ENCODE measurements around the gene MND1. TPM values are rescaled to one million over a fixed set of nuclear protein-coding genes. Genes with fewer than 3 reads are reported as not detected.

Gene MND1
- total RNA-seq, 1 experiment from 2014 or later, result 21.8 TPM

DNA sequence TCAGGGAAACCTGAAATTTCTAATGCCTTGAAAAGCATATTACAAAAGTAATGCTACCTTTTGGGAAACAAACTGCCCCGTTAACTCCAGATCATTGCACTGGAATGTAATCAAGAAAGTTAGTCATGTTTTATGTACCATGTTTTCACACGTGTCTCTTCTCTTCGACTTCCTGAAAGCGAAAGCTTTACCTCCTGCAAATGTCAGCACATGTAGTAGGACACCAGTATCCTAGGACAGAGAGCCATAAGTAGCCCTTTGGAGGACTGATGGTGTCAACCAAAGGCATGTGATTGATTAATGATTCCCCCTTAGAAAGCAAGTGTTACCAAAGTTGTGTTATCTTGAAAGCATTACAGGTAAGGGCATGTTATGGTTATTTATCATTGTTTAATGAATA is 8.8 kb upstream of the MND1 start:
- Mint-ChIP-seq H3K27ac (ENCODE audit: unreplicated experiment) (no peak overlapping the region), H3K4me1 (ENCODE audit: low read depth, unreplicated experiment) (no peaks in the 10 kb centered on the region), H3K9me3 (ENCODE audit: unreplicated experiment) (no peaks in the 10 kb centered on the region), H3K27me3 (ENCODE audit: insufficient read depth, unreplicated experiment) (no peaks in the 10 kb centered on the region), H3K4me3 (ENCODE audit: unreplicated experiment) (no peak overlapping the region), H3K36me3 (ENCODE audit: insufficient read depth, unreplicated experiment) (peaks cover 6% of the 10 kb centered on the region)
- no peak for DNase-seq
- no peaks in the 10 kb centered on the region for H3K36me3 ChIP-seq (ENCODE audit: control insufficient read depth, insufficient read depth, low read length)
- intact Hi-C loops (cut with micrococcal nuclease; ENCODE audit: unreplicated experiment), result no loop called here
- H3K9me3 ChIP-seq, result no peaks in the 10 kb centered on the region
- no TSS peak for BruUV-seq (replicated peaks)
- H3K27me3 ChIP-seq (replicated peaks; ENCODE audit: control insufficient read depth, insufficient read depth, low read length), result no peaks in the 10 kb centered on the region
- no peaks in the 10 kb centered on the region for H3K4me1 ChIP-seq
- ChIA-PET CTCF (no interaction called here), POLR2A (no interaction called here)
- H3K4me3 ChIP-seq (ENCODE audit: low read depth, low read length), result no peak overlapping the region
- TF ChIP-seq, protein P1, sequence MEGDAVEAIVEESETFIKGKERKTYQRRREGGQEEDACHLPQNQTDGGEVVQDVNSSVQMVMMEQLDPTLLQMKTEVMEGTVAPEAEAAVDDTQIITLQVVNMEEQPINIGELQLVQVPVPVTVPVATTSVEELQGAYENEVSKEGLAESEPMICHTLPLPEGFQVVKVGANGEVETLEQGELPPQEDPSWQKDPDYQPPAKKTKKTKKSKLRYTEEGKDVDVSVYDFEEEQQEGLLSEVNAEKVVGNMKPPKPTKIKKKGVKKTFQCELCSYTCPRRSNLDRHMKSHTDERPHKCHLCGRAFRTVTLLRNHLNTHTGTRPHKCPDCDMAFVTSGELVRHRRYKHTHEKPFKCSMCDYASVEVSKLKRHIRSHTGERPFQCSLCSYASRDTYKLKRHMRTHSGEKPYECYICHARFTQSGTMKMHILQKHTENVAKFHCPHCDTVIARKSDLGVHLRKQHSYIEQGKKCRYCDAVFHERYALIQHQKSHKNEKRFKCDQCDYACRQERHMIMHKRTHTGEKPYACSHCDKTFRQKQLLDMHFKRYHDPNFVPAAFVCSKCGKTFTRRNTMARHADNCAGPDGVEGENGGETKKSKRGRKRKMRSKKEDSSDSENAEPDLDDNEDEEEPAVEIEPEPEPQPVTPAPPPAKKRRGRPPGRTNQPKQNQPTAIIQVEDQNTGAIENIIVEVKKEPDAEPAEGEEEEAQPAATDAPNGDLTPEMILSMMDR (IDR thresholded peaks at IDR 0.05; ENCODE audit: insufficient read depth in 1 of 2, low read depth in 1 of 2, low read length in 1 of 2, severe bottlenecking in 1 of 2, unreplicated experiment in 1 of 2), result no peak

DNA sequence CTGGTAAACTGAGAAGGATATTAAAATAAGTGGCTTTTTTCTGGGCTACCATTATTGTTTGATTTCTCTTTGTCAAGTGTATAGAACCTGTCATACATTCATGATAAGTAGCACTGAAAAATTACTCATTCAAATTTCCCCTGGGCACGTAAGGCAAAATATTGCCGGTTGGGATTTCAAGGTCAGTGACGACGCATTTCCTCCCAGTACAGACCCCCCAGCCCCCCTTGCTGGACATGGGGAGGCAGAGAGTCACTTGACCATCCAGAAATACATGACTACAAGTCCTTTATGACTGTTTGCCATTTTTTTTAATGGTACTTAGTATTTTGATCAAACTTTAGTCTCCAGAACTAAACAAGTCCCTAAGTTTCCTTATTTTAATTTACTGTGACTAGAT is 6.8 kb upstream of the MND1 start:
- Mint-ChIP-seq H3K27ac (ENCODE audit: unreplicated experiment) (no peak overlapping the region), H3K27me3 (ENCODE audit: insufficient read depth, unreplicated experiment) (no peaks in the 10 kb centered on the region), H3K4me1 (ENCODE audit: low read depth, unreplicated experiment) (no peaks in the 10 kb centered on the region), H3K36me3 (ENCODE audit: insufficient read depth, unreplicated experiment) (peaks cover 6% of the 10 kb centered on the region), H3K4me3 (ENCODE audit: unreplicated experiment) (no peak overlapping the region), H3K9me3 (ENCODE audit: unreplicated experiment) (no peaks in the 10 kb centered on the region)
- intact Hi-C loops (cut with micrococcal nuclease; ENCODE audit: unreplicated experiment), result no loop called here
- no peaks in the 10 kb centered on the region for H3K36me3 ChIP-seq (ENCODE audit: control insufficient read depth, insufficient read depth, low read length)
- H3K9me3 ChIP-seq, result no peaks in the 10 kb centered on the region
- POLR2A ChIA-PET, result no interaction called here
- no TSS peak for BruUV-seq (replicated peaks)
- H3K4me1 ChIP-seq, result no peaks in the 10 kb centered on the region
- CTCF ChIA-PET, result no interaction called here
- no peak for DNase-seq
- no peak overlapping the region for H3K4me3 ChIP-seq (ENCODE audit: low read depth, low read length)
- no peaks in the 10 kb centered on the region for H3K27me3 ChIP-seq (replicated peaks; ENCODE audit: control insufficient read depth, insufficient read depth, low read length)
- TF ChIP-seq, protein P1 (IDR thresholded peaks at IDR 0.05; ENCODE audit: insufficient read depth in 1 of 2, low read depth in 1 of 2, low read length in 1 of 2, severe bottlenecking in 1 of 2, unreplicated experiment in 1 of 2), result no peak

DNA sequence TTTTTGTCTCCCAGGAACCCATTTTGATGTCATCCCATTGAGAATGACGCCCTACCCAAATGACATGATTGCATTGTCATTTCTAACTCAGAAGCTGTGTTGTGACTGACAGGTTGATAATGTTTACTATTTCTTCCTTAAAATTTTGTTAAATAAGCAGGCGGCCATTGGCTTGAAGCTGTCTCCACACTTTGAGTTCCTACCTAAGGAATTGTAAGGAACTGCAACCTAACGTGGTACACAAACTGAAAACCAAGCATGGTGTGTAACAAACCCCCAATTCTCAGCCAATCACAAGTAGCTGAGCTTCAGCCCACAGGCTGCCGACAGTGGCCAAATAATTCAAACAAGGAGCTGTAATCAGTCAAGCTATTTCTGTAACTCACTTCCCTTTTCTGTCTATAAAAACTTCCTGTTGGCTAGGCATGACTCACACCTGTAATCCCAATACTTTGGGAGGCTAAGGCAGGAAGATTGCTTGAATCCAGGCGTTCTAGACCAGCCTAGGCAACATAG is 2.9 kb upstream of the MND1 start:
- no peak for DNase-seq
- H3K36me3 Mint-ChIP-seq (ENCODE audit: insufficient read depth, unreplicated experiment), result peaks cover 5% of the 10 kb centered on the region
- Histone ChIP-seq H3K4me1 (peaks cover 9% of the 10 kb centered on the region), H3K36me3 (ENCODE audit: control insufficient read depth, insufficient read depth, low read length) (no peaks in the 10 kb centered on the region), H3K27me3 (replicated peaks; ENCODE audit: control insufficient read depth, insufficient read depth, low read length) (no peaks in the 10 kb centered on the region), H3K9me3 (no peaks in the 10 kb centered on the region), H3K4me3 (ENCODE audit: low read depth, low read length) (no peak overlapping the region)
- H3K27ac Mint-ChIP-seq (ENCODE audit: unreplicated experiment), result no peak overlapping the region
- H3K9me3 Mint-ChIP-seq (ENCODE audit: unreplicated experiment), result no peaks in the 10 kb centered on the region
- TF ChIP-seq, protein P1 (IDR thresholded peaks at IDR 0.05; ENCODE audit: insufficient read depth in 1 of 2, low read depth in 1 of 2, low read length in 1 of 2, severe bottlenecking in 1 of 2, unreplicated experiment in 1 of 2), result no peak
- H3K4me3 Mint-ChIP-seq (ENCODE audit: unreplicated experiment), result no peak overlapping the region
- H3K27me3 Mint-ChIP-seq (ENCODE audit: insufficient read depth, unreplicated experiment), result no peaks in the 10 kb centered on the region
- peaks cover 2% of the 10 kb centered on the region for H3K4me1 Mint-ChIP-seq (ENCODE audit: low read depth, unreplicated experiment)
- ChIA-PET POLR2A (no interaction called here), CTCF (no interaction called here)
- BruUV-seq (replicated peaks), result no TSS peak
- intact Hi-C loops (cut with micrococcal nuclease; ENCODE audit: unreplicated experiment), result no loop called here
